NCI-H146 treated with DMSO at 0.1 percent for 48 hours (cell line): ENCODE measurements around the gene LST1.

Experiments
- DNase-seq: peaks from one replicate; lab custom pipeline; 2025; ENCODE audit not compliant: unreplicated experiment; lab: John Stamatoyannopoulos, UW

The LST1 gene

DNA sequence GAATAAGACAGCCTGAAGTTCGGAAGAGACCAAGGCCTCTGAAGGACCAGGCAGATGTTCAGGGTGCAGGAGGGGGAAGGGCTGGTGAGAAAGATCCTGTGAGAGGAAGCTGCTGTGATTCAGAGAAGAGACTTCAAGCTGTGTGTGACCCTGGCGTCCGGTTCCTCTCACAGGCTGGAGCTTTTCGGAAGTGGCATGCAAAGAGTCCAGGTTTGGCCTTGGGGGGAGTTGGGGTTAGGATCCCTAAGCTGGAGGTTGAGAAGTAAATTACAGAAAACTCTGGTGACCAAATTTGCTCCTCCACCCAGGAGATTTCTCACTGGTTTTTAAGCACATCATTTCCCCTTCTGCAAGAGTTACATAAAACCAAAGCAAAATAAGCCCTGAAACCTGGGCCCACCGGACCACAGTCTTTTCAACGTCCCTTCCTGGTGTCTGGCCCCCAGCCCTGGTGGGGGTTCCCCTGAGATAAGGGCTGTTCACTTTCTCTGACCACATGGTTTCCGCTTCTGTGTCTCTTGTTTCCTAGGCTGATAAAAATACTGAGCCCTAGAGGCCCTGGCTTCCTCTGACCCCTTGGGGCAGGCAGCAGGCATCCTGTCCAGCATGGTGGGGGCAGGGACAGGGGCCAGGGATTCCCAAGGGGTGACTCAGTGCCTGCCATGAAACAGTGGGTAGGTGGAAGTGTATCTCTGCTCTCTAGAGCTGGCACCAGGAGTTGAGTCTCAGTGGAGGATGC is 25.9 kb upstream of the LST1 start:
- no peak for DNase-seq

DNA sequence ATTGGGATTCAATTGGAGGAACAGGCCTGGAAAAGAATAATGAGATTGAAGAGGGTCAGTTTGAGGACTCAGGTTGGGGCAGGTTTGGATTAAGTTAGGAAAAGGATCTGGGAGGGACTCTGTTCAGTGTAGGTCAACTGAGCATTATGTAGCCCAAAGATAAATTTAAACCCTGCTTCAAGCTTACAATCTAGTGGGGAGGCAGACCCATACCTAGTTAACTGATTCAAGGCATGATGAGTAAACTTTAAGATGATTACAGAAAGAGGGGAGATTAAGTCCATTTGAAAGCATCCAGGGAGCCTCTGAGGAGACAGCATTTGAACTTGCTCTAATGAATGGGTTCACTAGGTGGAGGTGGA is 25.4 kb upstream of the LST1 start:
- no peak for DNase-seq

DNA sequence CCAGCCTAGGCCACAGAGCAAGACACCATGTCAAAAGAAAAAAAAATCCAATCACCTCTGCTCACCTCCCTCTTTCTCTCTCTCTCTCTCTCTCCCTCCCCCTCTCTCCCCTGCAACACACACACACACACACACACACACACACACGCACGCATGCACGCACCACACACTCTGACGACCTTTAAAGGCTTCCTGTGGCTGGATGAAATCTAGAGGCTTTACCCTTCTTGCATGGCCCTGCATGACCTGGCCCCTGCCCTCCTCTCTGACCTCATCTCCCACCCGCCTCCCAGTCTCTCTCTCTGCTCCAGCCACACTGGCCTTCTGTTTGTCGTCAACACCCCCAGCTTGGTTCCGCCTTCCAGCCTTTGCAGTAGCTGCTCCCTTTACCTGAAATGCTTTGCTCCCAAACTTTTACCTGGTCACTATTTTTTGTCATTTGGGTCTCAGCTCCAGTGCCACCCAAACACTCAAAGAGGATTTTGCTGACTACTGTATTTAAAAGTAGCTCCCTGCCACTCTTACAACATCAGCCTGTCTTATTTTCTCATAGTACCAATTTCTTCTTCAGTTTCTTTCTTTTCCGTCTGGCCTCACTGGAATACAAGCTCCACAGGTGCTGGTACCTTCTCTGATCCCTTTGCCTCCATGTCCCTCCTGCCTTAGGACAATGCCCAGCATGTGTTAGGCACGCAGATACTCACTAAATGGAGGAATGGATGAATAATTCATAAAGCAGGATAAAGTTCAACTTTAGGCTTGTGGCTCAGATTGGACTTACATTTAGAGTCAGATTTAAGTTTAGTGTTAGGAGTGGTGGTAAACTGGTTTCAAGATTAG is 18.3 kb upstream of the LST1 start:
- no peak for DNase-seq

DNA sequence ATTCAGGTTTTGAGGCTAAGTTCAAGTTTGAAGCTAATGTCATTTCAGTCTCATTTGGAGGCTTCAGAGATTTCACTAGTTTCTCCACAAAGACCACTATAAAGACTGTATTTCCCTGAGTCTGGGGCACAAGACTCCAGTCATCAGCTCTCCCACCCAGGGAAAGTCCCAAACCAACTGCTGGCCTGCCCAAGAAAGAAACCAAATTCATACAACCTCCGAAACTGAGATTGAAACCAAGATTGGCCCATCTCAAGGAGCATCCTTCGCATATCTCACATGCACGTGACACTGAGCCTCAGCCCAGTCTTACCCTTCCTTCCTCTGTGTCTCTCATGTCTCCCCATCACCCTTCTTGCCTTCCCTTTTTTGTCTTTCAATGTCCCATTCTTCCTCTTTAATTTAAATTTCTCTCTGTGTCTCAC is 17.5 kb upstream of the LST1 start:
- no peak for DNase-seq

DNA sequence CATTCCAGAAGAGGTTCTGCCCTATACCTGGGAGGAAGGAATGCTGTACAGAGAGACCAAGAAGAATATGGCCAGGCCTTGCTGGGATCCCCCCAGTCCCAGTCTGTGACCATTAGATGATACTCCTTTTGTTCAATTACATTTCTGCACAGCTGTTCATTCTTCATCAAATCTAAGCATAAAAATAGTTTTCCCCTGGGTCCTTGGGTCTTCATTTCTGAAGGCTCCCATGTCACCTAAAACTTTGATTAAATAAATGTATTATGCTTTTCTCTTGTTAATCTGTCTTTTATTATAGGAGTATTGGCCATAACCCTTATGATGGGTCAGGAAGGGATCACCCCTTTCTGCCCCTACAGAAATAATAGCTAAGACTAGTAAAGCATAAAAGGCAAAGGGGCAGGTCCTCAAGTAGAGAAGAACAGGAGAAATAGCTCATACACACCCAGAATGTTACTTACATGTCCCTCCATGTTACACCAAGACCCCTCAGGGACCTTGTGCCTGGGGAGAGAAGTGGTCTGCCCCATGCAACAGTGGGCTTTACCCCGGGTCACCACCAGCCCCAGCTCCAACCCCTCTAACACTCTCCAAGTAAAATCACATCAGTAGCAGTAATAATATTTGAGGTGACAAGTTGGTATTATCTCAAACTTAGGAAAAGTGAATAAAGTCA is 16.1 kb upstream of the LST1 start:
- DNase-seq: no peak

DNA sequence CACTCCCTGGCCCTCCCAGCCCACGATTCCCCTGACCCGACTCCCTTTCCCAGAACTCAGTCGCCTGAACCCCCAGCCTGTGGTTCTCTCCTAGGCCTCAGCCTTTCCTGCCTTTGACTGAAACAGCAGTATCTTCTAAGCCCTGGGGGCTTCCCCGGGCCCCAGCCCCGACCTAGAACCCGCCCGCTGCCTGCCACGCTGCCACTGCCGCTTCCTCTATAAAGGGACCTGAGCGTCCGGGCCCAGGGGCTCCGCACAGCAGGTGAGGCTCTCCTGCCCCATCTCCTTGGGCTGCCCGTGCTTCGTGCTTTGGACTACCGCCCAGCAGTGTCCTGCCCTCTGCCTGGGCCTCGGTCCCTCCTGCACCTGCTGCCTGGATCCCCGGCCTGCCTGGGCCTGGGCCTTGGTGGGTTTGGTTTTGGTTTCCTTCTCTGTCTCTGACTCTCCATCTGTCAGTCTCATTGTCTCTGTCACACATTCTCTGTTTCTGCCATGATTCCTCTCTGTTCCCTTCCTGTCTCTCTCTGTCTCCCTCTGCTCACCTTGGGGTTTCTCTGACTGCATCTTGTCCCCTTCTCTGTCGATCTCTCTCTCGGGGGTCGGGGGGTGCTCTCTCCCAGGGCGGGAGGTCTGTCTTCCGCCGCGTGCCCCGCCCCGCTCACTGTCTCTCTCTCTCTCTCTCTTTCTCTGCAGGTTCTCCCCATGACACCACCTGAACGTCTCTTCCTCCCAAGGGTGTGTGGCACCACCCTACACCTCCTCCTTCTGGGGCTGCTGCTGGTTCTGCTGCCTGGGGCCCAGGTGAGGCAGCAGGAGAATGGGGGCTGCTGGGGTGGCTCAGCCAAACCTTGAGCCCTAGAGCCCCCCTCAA is 13.8 kb upstream of the LST1 start, which contains the start of gene LTA:
LTA (plus strand) TSS at position 249 of the 871 bp plus-strand sequence; CDS start at position 703, 454 bp downstream.
- no peak for DNase-seq

DNA sequence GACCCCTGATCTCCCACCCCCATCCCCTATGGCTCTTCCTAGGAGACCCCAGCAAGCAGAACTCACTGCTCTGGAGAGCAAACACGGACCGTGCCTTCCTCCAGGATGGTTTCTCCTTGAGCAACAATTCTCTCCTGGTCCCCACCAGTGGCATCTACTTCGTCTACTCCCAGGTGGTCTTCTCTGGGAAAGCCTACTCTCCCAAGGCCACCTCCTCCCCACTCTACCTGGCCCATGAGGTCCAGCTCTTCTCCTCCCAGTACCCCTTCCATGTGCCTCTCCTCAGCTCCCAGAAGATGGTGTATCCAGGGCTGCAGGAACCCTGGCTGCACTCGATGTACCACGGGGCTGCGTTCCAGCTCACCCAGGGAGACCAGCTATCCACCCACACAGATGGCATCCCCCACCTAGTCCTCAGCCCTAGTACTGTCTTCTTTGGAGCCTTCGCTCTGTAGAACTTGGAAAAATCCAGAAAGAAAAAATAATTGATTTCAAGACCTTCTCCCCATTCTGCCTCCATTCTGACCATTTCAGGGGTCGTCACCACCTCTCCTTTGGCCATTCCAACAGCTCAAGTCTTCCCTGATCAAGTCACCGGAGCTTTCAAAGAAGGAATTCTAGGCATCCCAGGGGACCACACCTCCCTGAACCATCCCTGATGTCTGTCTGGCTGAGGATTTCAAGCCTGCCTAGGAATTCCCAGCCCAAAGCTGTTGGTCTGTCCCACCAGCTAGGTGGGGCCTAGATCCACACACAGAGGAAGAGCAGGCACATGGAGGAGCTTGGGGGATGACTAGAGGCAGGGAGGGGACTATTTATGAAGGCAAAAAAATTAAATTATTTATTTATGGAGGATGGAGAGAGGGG is 12.6 kb upstream of the LST1 start:
- no peak for DNase-seq

DNA sequence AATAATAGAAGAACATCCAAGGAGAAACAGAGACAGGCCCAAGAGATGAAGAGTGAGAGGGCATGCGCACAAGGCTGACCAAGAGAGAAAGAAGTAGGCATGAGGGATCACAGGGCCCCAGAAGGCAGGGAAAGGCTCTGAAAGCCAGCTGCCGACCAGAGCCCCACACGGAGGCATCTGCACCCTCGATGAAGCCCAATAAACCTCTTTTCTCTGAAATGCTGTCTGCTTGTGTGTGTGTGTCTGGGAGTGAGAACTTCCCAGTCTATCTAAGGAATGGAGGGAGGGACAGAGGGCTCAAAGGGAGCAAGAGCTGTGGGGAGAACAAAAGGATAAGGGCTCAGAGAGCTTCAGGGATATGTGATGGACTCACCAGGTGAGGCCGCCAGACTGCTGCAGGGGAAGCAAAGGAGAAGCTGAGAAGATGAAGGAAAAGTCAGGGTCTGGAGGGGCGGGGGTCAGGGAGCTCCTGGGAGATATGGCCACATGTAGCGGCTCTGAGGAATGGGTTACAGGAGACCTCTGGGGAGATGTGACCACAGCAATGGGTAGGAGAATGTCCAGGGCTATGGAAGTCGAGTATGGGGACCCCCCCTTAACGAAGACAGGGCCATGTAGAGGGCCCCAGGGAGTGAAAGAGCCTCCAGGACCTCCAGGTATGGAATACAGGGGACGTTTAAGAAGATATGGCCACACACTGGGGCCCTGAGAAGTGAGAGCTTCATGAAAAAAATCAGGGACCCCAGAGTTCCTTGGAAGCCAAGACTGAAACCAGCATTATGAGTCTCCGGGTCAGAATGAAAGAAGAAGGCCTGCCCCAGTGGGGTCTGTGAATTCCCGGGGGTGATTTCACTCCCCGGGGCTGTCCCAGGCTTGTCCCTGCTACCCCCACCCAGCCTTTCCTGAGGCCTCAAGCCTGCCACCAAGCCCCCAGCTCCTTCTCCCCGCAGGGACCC is 11.7 kb upstream of the LST1 start:
- DNase-seq: no peak

DNA sequence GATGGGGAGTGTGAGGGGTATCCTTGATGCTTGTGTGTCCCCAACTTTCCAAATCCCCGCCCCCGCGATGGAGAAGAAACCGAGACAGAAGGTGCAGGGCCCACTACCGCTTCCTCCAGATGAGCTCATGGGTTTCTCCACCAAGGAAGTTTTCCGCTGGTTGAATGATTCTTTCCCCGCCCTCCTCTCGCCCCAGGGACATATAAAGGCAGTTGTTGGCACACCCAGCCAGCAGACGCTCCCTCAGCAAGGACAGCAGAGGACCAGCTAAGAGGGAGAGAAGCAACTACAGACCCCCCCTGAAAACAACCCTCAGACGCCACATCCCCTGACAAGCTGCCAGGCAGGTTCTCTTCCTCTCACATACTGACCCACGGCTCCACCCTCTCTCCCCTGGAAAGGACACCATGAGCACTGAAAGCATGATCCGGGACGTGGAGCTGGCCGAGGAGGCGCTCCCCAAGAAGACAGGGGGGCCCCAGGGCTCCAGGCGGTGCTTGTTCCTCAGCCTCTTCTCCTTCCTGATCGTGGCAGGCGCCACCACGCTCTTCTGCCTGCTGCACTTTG is 10.7 kb upstream of the LST1 start, which contains the start of gene TNF:
TNF (plus strand) TSS at position 231 of the 567 bp plus-strand sequence; CDS start at position 408, 177 bp downstream.
- no peak for DNase-seq

DNA sequence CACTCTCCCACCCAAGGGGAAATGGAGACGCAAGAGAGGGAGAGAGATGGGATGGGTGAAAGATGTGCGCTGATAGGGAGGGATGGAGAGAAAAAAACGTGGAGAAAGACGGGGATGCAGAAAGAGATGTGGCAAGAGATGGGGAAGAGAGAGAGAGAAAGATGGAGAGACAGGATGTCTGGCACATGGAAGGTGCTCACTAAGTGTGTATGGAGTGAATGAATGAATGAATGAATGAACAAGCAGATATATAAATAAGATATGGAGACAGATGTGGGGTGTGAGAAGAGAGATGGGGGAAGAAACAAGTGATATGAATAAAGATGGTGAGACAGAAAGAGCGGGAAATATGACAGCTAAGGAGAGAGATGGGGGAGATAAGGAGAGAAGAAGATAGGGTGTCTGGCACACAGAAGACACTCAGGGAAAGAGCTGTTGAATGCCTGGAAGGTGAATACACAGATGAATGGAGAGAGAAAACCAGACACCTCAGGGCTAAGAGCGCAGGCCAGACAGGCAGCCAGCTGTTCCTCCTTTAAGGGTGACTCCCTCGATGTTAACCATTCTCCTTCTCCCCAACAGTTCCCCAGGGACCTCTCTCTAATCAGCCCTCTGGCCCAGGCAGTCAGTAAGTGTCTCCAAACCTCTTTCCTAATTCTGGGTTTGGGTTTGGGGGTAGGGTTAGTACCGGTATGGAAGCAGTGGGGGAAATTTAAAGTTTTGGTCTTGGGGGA is 10.0 kb upstream of the LST1 start:
- no peak for DNase-seq

DNA sequence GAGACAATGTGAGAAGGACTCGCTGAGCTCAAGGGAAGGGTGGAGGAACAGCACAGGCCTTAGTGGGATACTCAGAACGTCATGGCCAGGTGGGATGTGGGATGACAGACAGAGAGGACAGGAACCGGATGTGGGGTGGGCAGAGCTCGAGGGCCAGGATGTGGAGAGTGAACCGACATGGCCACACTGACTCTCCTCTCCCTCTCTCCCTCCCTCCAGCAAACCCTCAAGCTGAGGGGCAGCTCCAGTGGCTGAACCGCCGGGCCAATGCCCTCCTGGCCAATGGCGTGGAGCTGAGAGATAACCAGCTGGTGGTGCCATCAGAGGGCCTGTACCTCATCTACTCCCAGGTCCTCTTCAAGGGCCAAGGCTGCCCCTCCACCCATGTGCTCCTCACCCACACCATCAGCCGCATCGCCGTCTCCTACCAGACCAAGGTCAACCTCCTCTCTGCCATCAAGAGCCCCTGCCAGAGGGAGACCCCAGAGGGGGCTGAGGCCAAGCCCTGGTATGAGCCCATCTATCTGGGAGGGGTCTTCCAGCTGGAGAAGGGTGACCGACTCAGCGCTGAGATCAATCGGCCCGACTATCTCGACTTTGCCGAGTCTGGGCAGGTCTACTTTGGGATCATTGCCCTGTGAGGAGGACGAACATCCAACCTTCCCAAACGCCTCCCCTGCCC is 9.0 kb upstream of the LST1 start:
- no peak for DNase-seq

DNA sequence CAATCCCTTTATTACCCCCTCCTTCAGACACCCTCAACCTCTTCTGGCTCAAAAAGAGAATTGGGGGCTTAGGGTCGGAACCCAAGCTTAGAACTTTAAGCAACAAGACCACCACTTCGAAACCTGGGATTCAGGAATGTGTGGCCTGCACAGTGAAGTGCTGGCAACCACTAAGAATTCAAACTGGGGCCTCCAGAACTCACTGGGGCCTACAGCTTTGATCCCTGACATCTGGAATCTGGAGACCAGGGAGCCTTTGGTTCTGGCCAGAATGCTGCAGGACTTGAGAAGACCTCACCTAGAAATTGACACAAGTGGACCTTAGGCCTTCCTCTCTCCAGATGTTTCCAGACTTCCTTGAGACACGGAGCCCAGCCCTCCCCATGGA is 8.5 kb upstream of the LST1 start:
- no peak for DNase-seq

DNA sequence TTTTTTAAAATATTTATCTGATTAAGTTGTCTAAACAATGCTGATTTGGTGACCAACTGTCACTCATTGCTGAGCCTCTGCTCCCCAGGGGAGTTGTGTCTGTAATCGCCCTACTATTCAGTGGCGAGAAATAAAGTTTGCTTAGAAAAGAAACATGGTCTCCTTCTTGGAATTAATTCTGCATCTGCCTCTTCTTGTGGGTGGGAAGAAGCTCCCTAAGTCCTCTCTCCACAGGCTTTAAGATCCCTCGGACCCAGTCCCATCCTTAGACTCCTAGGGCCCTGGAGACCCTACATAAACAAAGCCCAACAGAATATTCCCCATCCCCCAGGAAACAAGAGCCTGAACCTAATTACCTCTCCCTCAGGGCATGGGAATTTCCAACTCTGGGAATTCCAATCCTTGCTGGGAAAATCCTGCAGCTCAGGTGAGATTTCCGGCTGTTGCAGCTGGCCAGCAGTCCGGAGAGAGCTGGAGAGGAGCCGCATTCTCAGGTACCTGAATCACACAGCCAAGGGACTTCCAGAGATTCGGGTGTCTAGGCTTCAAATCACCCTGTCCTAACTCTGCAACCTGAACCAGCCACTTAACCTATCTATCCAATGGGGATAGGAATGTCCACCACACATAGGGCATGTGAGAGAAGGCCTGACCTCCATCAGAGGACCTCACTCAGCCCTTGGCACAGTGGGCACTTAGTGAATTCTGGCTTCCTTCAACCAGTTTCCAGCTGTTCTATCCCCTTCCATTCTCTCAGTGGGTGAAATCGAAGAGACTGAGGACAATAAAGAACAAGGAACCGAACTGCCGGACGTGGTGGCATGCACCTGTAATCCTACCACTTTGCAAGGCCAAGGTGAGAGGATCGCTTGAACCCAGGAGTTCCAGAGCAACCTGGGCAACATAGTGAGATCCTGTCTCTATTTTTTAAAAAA is 7.6 kb upstream of the LST1 start:
- no peak for DNase-seq

DNA sequence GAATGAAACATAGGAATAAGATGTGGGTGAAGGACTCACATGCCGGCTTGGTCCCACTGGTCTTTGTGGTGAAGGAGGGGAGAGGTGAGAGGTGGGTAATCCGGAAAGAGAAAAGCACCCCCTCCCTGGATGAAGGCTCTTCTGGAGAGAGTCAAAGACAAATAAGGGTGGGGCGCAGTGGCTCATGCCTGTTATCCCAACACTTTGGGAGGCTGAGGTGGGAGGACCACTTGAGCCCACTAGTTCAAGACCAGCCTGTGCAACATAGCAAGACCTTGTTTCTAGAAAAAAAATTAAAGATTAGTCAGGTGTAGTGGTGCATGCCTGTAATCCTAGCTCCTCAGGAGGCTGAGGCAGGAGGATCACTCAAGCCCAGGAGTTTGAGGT is 7.0 kb upstream of the LST1 start:
- no peak for DNase-seq

DNA sequence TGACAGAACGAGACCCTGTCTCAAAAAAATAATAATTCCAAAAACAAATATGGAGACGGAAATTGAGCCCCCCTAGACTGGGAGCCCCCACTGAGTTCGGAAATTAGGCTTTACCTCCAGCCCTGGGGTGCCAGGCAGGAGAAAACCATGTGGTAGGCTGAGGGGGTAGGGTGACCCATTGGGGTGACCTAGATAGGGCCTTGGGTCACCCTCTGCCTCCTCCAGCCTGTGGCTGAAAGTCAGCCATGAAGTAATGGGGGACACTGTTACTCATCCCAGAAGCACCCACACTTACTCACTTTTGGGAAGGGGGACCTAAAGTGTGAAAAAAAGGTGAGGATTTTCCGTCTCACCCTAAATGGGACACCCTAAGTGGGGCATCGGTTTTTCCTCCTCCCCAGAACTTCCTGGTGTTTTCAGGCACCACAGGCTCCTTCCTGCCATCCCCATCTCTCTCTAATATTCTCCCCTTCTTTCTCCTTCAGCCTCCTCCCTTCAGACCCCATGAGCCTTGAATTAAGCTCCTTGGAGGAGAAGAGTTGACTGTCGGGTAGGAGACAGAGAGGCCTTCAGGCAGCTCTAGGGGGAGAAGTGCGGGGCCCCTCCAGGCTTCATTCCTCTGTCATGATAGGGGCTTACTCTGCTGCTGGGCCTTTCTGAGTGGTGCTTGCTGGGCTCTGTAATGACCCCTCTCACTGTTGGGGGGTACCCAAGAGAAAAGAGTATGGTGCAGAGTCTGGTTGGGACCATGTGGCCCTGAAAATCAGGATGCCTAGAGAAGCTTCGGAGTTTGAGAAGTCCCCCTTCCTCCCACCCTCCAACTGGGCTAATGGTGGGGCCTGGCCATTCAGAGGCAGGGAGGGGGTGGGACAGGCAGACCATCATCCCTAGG is 6.3 kb upstream of the LST1 start:
- DNase-seq: no peak
